HL-60 (cell line): Measurements from ENCODE around the gene CHPF2.

Experiments
- DNase-seq, 2 experiments: peaks; one replicate each; pipeline ENCODE4 v3.0.0-alpha.2; 2010 to 2020; ENCODE audit warnings: low read depth in 1 of 2, low spot score in 1 of 2
- H3K27ac ChIP-seq: fragments of 250-450 bp; sonication (Bioruptor Pico); replicated peaks from 2 replicates; pipeline ENCODE4 v1.5.1; 2020; ENCODE audit warnings: mild to moderate bottlenecking, moderate library complexity
- H3K27me3 ChIP-seq: fragments of 250-450 bp; sonication (Bioruptor Pico); 2 replicates; pipeline ENCODE4 v1.5.1; 2021; ENCODE audit warnings: mild to moderate bottlenecking, moderate library complexity; ENCODE audit not compliant: insufficient read depth, poor library complexity, severe bottlenecking
- H3K4me3 ChIP-seq: replicated peaks from 2 replicates; pipeline ENCODE4 v1.5.1; 2011; ENCODE audit warnings: mild to moderate bottlenecking, control low read depth, low read length; ENCODE audit not compliant: insufficient read depth
- CTCF ChIP-seq: IDR thresholded peaks from one replicate; pipeline ENCODE4 v1.5.1; 2011; ENCODE audit warnings: low read length, control low read depth, inconsistent platforms; ENCODE audit not compliant: insufficient read depth
- GABPA ChIP-seq: IDR thresholded peaks from 2 replicates; pipeline ENCODE4 v1.6.1; 2012; ENCODE audit warnings: low read depth
- POLR2AphosphoS5 ChIP-seq: IDR thresholded peaks from 2 replicates; pipeline ENCODE4 v1.6.1; 2012; ENCODE audit warnings: low read depth
- REST ChIP-seq: IDR thresholded peaks from 2 replicates; pipeline ENCODE4 v1.6.1; 2012; ENCODE audit warnings: low read depth; ENCODE audit not compliant: insufficient replicate concordance
- SPI1 ChIP-seq: IDR thresholded peaks from 2 replicates; pipeline ENCODE4 v1.6.1; 2012; ENCODE audit warnings: low read depth, mild to moderate bottlenecking, borderline replicate concordance

CHPF2 gene

GRCh38 chr7:151251328-151251688 is 19.0 kb downstream of the CHPF2 start:
- H3K27ac ChIP-seq: no peak overlapping the region
- TF ChIP-seq GABPA (no peak), REST (no peak), CTCF (no peak), POLR2AphosphoS5 (no peak), SPI1 (no peak)
- no peak overlapping the region for H3K4me3 ChIP-seq
- peaks cover 57% of the 10 kb centered on the region for H3K27me3 ChIP-seq
- no peak for DNase-seq

GRCh38 chr7:151251689-151252560 is 19.6 kb downstream of the CHPF2 start:
- H3K27ac ChIP-seq: no peak overlapping the region

More at GRCh38 chr7:151251689-151252560, 19.6 kb downstream of the CHPF2 start:
- no peak for DNase-seq
- H3K4me3 ChIP-seq: no peak overlapping the region
- TF ChIP-seq SPI1 (no peak), POLR2AphosphoS5 (no peak), GABPA (no peak), REST (no peak), CTCF (no peak)
- H3K27me3 ChIP-seq: peaks cover 51% of the 10 kb centered on the region
